SK-N-SH treated with all-trans-retinoic acid at 6 μM for 48 hours (cell line): Measurements from ENCODE around the gene CASKIN1.

ENCODE experiments used
- ATAC-seq: fragments of 200-7000 bp; cut with Tn5 transposase; 3 replicates; pipeline ENCODE4 v1.9.1; 2020; ENCODE audit warnings: mild to moderate bottlenecking, moderate library complexity
- ARNTL ChIP-seq: fragments of 450-650 bp; formaldehyde crosslinking; IDR thresholded peaks from 2 replicates; pipeline ENCODE4 v1.5.0; 2020; ENCODE audit warnings: low read depth, mild to moderate bottlenecking, moderate library complexity, borderline replicate concordance
- BACH2 ChIP-seq: fragments of 250-450 bp; sonication (Bioruptor Pico); IDR thresholded peaks from 2 replicates; pipeline ENCODE4 v1.9.0; 2021; ENCODE audit warnings: mild to moderate bottlenecking, borderline replicate concordance
- CREB5 ChIP-seq: fragments of 250-450 bp; sonication (Bioruptor Pico); IDR thresholded peaks from 2 replicates; pipeline ENCODE4 v1.5.1; 2020; ENCODE audit warnings: low read depth, mild to moderate bottlenecking, moderate library complexity
- CSDC2 ChIP-seq: fragments of 250-450 bp; sonication (Bioruptor Pico); IDR thresholded peaks from 2 replicates; pipeline ENCODE4 v1.5.0; 2020; ENCODE audit warnings: mild to moderate bottlenecking, moderate library complexity
- CSRNP3 ChIP-seq: fragments of 250-450 bp; sonication (Bioruptor Pico); IDR thresholded peaks from 2 replicates; pipeline ENCODE4 v1.5.1; 2021; ENCODE audit warnings: mild to moderate bottlenecking, moderate library complexity
- ESRRG ChIP-seq: fragments of 250-450 bp; sonication (Bioruptor Pico); IDR thresholded peaks from 2 replicates; pipeline ENCODE4 v1.6.1; 2021; ENCODE audit warnings: mild to moderate bottlenecking
- GLIS3 ChIP-seq: fragments of 250-450 bp; sonication (Bioruptor Pico); IDR thresholded peaks from 2 replicates; pipeline ENCODE4 v1.5.0; 2020; ENCODE audit warnings: mild to moderate bottlenecking, moderate library complexity
- ISL1 ChIP-seq: fragments of 250-450 bp; sonication (Bioruptor Pico); IDR thresholded peaks from 2 replicates; pipeline ENCODE4 v2.1.2; 2022; ENCODE audit warnings: mild to moderate bottlenecking, moderate library complexity
- OSR1 ChIP-seq: fragments of 250-450 bp; sonication (Bioruptor Pico); IDR thresholded peaks from 2 replicates; pipeline ENCODE4 v1.8.0; 2022; ENCODE audit warnings: moderate library complexity, mild to moderate bottlenecking, inconsistent platforms
- PATZ1 ChIP-seq: fragments of 250-450 bp; sonication (Bioruptor Pico); IDR thresholded peaks from 2 replicates; pipeline ENCODE4 v1.8.0; 2020; ENCODE audit warnings: mild to moderate bottlenecking, moderate library complexity, borderline replicate concordance
- POU6F1 ChIP-seq: fragments of 250-450 bp; sonication (Bioruptor Pico); IDR thresholded peaks from 2 replicates; pipeline ENCODE4 v1.8.0; 2021; ENCODE audit warnings: low read depth, mild to moderate bottlenecking, moderate library complexity, borderline replicate concordance
- RARB ChIP-seq: fragments of 250-450 bp; sonication (Bioruptor Pico); IDR thresholded peaks from 2 replicates; pipeline ENCODE4 v1.8.0; 2021; ENCODE audit warnings: mild to moderate bottlenecking, moderate library complexity
- SNAI2 ChIP-seq: fragments of 250-450 bp; sonication (Bioruptor Pico); IDR thresholded peaks from 2 replicates; pipeline ENCODE4 v1.5.0; 2020; ENCODE audit warnings: mild to moderate bottlenecking, moderate library complexity
- TCF4 ChIP-seq: fragments of 250-450 bp; sonication (Bioruptor Pico); IDR thresholded peaks from 2 replicates; pipeline ENCODE4 v1.8.0; 2021; ENCODE audit warnings: mild to moderate bottlenecking, moderate library complexity, borderline replicate concordance
- TOX ChIP-seq: fragments of 250-450 bp; sonication (Bioruptor Pico); IDR thresholded peaks from 2 replicates; pipeline ENCODE4 v1.8.0; 2021; ENCODE audit warnings: mild to moderate bottlenecking, moderate library complexity, borderline replicate concordance
- TSHZ2 ChIP-seq: fragments of 250-450 bp; sonication (Bioruptor Pico); IDR thresholded peaks from 2 replicates; pipeline ENCODE4 v1.5.0; 2020; ENCODE audit warnings: mild to moderate bottlenecking, moderate library complexity
- ZC3H10 ChIP-seq: fragments of 250-450 bp; sonication (Bioruptor Pico); IDR thresholded peaks from 2 replicates; pipeline ENCODE4 v1.5.1; 2021; ENCODE audit warnings: mild to moderate bottlenecking, moderate library complexity
- ZFP3 ChIP-seq: fragments of 250-450 bp; sonication (Bioruptor Pico); IDR thresholded peaks from 2 replicates; pipeline ENCODE4 v1.5.0; 2020; ENCODE audit warnings: mild to moderate bottlenecking, moderate library complexity
- ZFP30 ChIP-seq: fragments of 450-650 bp; formaldehyde crosslinking; IDR thresholded peaks from 2 replicates; pipeline ENCODE4 v1.5.0; 2022; ENCODE audit warnings: mild to moderate bottlenecking, moderate library complexity
- ZNF70 ChIP-seq: fragments of 450-650 bp; formaldehyde crosslinking; IDR thresholded peaks from 2 replicates; pipeline ENCODE4 v1.5.0; 2020; ENCODE audit warnings: mild to moderate bottlenecking, moderate library complexity
- ZNF8 ChIP-seq: fragments of 450-650 bp; formaldehyde crosslinking; IDR thresholded peaks from 2 replicates; pipeline ENCODE4 v1.5.0; 2020; ENCODE audit warnings: mild to moderate bottlenecking, moderate library complexity

Gene CASKIN1

GRCh38 chr16:2235695-2236336, 39.4 kb upstream of the CASKIN1 start:
- peak; percentile 2 for ATAC-seq
- TF ChIP-seq ARNTL (CRISPR knock-in tag) (no peak), SNAI2 (CRISPR knock-in tag) (no peak), OSR1 (CRISPR knock-in tag) (no peak), GLIS3 (no peak), ZNF8 (CRISPR knock-in tag) (no peak), CSRNP3 (CRISPR knock-in tag) (no peak), ZNF70 (CRISPR knock-in tag) (no peak), RARB (no peak), ESRRG (CRISPR knock-in tag) (no peak), TOX (CRISPR knock-in tag) (no peak)
- TF ChIP-seq, all 23 proteins: peak for 0

- TF ChIP-seq POU6F1: no peak
- TF ChIP-seq ZFP30 (CRISPR knock-in tag): no peak
- no peak for TF ChIP-seq CSDC2 (CRISPR knock-in tag)
- TF ChIP-seq TSHZ2 (CRISPR knock-in tag): no peak
- TF ChIP-seq CREB5 (CRISPR knock-in tag): no peak
- TF ChIP-seq TOX (CRISPR knock-in tag): no peak
- TF ChIP-seq CSRNP3 (CRISPR knock-in tag): no peak
- no peak for TF ChIP-seq ZC3H10 (CRISPR knock-in tag)
- no peak for TF ChIP-seq SNAI2 (CRISPR knock-in tag)
- no peak for TF ChIP-seq ZNF8 (CRISPR knock-in tag)
- TF ChIP-seq PATZ1 (CRISPR knock-in tag): no peak
- TF ChIP-seq ARNTL (CRISPR knock-in tag): no peak
- no peak for ATAC-seq
Measured at GRCh38 chr16:2235234-2235651, 38.8 kb upstream of the CASKIN1 start.

GRCh38 chr16:2234813-2235170, 38.4 kb upstream of the CASKIN1 start:
- no peak for ATAC-seq
- no peak for TF ChIP-seq ZNF70 (CRISPR knock-in tag)
- TF ChIP-seq OSR1 (CRISPR knock-in tag): no peak
- TF ChIP-seq ISL1 (CRISPR knock-in tag): no peak
- TF ChIP-seq ZFP3 (CRISPR knock-in tag): no peak
- TF ChIP-seq RARB: no peak
- TF ChIP-seq TCF4 (CRISPR knock-in tag): no peak
- no peak for TF ChIP-seq ESRRG (CRISPR knock-in tag)
- no peak for TF ChIP-seq PATZ1 (CRISPR knock-in tag)
- no peak for TF ChIP-seq BACH2 (CRISPR knock-in tag)
- no peak for TF ChIP-seq CREB5 (CRISPR knock-in tag)
- no peak for TF ChIP-seq POU6F1
- TF ChIP-seq ZC3H10 (CRISPR knock-in tag): no peak
